ENCODE measurements around the gene VPS29. TPM values are rescaled to one million over a fixed set of nuclear protein-coding genes. Genes with fewer than 3 reads are reported as not detected.

The VPS29 gene
- 134 to 170 TPM (median 143 TPM) in 5 replicates for total RNA-seq (2022; extraction: Qiagen RNA extraction)

DNA sequence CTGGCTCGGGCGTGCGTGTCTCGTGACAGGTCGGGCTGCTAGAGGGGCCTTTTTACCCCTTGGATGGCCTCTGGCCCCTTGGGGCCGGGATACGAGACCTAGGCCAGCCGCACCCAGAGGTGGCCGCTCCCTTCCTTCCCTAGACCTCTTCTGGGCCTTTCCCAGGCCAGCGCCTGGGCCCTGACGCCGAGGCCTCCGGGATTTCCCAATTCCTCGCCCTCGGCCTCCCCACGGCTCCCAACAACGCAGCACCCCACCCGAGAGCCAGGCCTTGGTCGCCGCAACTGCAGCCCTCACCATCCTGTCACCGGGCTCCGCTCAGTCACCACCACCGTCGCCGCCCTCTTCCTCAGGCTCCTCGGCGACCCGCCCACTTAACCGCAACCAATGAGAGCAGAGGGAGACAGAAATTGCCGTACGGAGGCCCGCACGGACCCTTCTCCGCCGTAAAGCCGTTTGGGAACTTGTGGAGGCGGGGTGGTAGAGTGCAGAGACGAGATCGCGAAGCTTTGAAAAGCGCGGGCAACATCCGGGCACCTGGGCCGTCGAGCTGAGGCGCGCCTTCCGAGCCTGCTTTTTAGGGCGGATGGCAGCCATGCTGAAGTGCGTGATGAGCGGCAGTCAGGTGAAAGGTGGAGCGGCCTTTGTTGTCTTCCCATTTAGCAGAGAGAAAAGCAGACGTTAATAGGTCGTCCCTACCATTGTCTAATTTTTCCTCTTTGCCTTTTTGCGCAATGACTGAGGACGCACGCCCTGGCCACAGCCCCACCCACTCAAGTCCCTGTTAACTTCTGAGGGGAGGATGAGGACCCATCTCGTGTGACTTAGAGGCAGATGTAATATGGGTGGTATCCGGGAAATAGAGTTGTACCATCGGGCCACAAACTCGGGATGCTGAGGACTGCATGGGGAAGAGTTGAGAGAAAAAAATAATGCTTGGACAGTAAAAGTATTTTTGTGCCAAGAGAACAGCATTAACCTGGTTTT lies at the start of gene VPS29, which contains the start of gene RAD9B:
Gene VPS29, minus strand, starts transcription at position 360 of the 987 bp plus-strand sequence. Its CDS starts 60 bp downstream, at position 300.
Gene RAD9B, plus strand, starts transcription at position 580 of the 987 bp plus-strand sequence. Its CDS starts 7 bp downstream, at position 587.

DNA sequence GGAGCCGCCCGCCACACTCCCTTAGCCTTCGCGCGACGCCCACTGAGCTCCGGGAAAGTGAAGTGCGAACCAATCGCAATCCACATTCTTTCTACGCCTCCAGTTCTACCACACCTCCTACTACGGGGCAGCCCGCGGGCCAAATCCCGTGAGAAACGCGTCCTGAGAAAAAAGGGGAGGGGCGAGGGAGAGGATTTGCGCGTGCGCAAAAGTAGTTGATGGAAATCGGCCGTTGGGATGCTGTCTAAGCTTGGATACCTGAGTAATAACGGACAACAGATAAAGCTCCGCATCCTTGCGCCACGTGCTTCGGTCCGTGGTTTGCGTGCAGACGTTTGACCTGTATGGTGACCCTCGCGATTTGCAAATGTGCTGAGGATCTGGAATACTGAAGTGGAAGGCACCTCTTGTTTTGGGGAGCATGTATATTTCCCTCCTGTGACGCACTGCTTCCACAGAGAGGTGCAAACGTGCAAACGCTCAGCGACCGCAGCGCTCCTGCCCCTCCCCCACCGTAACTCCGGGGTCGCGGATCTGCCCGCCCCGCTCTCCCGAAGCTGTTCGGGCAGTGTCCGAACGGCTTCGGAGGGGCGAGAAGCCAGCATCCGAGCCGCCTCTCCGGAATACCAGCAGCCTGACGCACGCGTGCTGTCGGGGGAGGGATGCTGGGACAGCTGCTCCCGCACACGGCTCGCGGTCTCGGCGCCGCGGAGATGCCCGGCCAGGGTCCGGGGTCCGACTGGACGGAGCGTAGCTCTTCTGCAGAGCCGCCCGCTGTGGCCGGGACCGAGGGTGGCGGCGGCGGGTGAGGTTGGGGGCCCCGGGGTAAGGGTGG lies 33.5 kb downstream of the VPS29 start, which contains the start of the genes FAM216A and GPN3:
Gene FAM216A, plus strand, starts transcription at position 632 of the 835 bp plus-strand sequence. Its CDS starts 31 bp downstream, at position 663.
Gene GPN3, minus strand, starts transcription at position 44 of the 835 bp plus-strand sequence. CDS start 54 bp downstream, outside the sequence.

DNA sequence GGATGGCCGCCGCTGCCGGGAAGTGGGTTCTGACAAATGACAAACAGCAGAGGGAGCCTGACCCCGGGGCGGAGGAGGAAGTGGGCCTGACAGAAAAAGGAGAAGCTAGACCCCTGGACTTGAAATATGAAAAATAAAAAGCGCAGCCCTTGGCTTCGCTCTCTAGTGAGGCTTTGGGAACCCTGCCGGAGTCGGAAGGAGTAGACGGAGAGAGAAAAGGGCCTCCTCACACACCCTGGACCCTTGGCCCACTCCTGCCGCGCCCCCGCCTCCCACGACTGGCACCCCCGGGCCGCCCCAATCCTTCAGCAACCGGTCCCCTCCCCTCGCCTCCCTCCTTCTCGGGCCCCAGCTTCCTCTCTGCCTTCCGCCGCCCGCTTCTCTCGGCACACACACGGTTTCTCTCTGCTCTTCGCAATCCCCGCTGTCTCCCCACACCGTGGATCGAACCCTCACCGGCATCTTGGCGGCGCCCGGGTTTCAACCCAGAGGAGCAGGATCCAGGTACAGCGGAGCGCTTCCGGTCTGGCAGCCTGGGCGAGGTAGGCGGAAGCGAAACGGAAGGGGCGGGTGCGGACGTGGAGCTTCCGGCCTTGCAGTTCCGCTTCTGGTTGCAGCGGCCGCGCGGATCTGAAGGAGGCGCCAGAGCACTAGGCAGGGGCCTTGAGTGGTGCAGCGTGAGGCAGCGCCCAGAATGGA lies 52.0 kb downstream of the VPS29 start, which contains the start of gene ARPC3:
Gene ARPC3, minus strand, starts transcription at position 539 of the 699 bp plus-strand sequence. Its CDS starts 77 bp downstream, at position 462.

Other genes with a start within 250 kb of the VPS29 start
- 268 to 351 TPM (median 326 TPM) in 5 replicates for gene ATP2A2, start 220.9 kb downstream of the VPS29 start, total RNA-seq (2022; extraction: Qiagen RNA extraction)
- gene ANAPC7, start 98.4 kb downstream of the VPS29 start, total RNA-seq (2022; extraction: Qiagen RNA extraction) = 53.7 to 60.5 TPM (median 55.3 TPM) in 5 replicates
- gene ARPC3, start 51.8 kb downstream of the VPS29 start, total RNA-seq (2022; extraction: Qiagen RNA extraction) = 425 to 887 TPM (median 445 TPM) in 5 replicates
- 30.6 to 35.0 TPM (median 32.8 TPM) in 5 replicates for gene GPN3, start 33.9 kb downstream of the VPS29 start, total RNA-seq (2022; extraction: Qiagen RNA extraction)
- 17.9 to 20.3 TPM (median 20.1 TPM) in 5 replicates for gene FAM216A, start 33.3 kb downstream of the VPS29 start, total RNA-seq (2022; extraction: Qiagen RNA extraction)
- gene RAD9B, start 220 bp upstream of the VPS29 start, total RNA-seq (2022; extraction: Qiagen RNA extraction) = 0.15 to 0.38 TPM (median 0.17 TPM) in 5 replicates
- gene PPTC7, start 81.2 kb upstream of the VPS29 start, total RNA-seq (2022; extraction: Qiagen RNA extraction) = 17.3 to 22.8 TPM (median 20.0 TPM) in 5 replicates
- 29.7 to 34.6 TPM (median 32.8 TPM) in 5 replicates for gene TCTN1, start 112.0 kb upstream of the VPS29 start, total RNA-seq (2022; extraction: Qiagen RNA extraction)
- gene HVCN1, start 187.0 kb upstream of the VPS29 start, total RNA-seq (2022; extraction: Qiagen RNA extraction) = 0.42 to 0.77 TPM (median 0.61 TPM) in 5 replicates
- 128 to 149 TPM (median 144 TPM) in 5 replicates for gene PPP1CC, start 240.8 kb upstream of the VPS29 start, total RNA-seq (2022; extraction: Qiagen RNA extraction)